ENCODE results near the gene PPP6R3. TPM values are rescaled to one million over a fixed set of nuclear protein-coding genes. Genes with fewer than 3 reads are reported as not detected.

The PPP6R3 gene
- total RNA-seq, 2 experiments from 2014 or later: 95.4 to 103 TPM

- CTCF ChIA-PET: no interaction called here
- peaks cover 12% of the 10 kb centered on the region for H3K27me3 Mint-ChIP-seq
- H3K36me3 Mint-ChIP-seq (ENCODE audit: low read depth): peaks cover 3% of the 10 kb centered on the region
- H3K4me3 Mint-ChIP-seq: no peak overlapping the region
- no peaks in the 10 kb centered on the region for H3K4me1 Mint-ChIP-seq (ENCODE audit: low read depth)
- H3K27ac Mint-ChIP-seq: no peak overlapping the region
- DNase-seq (no peak), ATAC-seq (no peak)
- intact Hi-C loops (cut with micrococcal nuclease): no loop called here
- TF ChIP-seq CTCF (IDR thresholded peaks at IDR 0.05): no peak
- H3K9me3 Mint-ChIP-seq: peaks cover 11% of the 10 kb centered on the region
- POLR2A ChIA-PET: no interaction called here
Measured at GRCh38 chr11:68651985-68652682, 191.6 kb downstream of the PPP6R3 start.

- peaks cover 6% of the 10 kb centered on the region for H3K27me3 Mint-ChIP-seq
- no peak for TF ChIP-seq CTCF (IDR thresholded peaks at IDR 0.05)
- ChIA-PET CTCF (no interaction called here), POLR2A (no interaction called here)
- no peak overlapping the region for H3K27ac Mint-ChIP-seq
- ATAC-seq (no peak), DNase-seq (no peak)
- no peaks in the 10 kb centered on the region for H3K36me3 Mint-ChIP-seq (ENCODE audit: low read depth)
- no peak overlapping the region for H3K4me3 Mint-ChIP-seq
- intact Hi-C loops (cut with micrococcal nuclease): no loop called here
- H3K9me3 Mint-ChIP-seq: peaks cover 6% of the 10 kb centered on the region
- H3K4me1 Mint-ChIP-seq (ENCODE audit: low read depth): no peaks in the 10 kb centered on the region
Measured at GRCh38 chr11:68652683-68653156, 192.2 kb downstream of the PPP6R3 start.

GRCh38 chr11:68653486-68654430, 193.2 kb downstream of the PPP6R3 start:
- Mint-ChIP-seq H3K27me3 (peaks cover 6% of the 10 kb centered on the region), H3K36me3 (ENCODE audit: low read depth) (no peaks in the 10 kb centered on the region), H3K4me1 (ENCODE audit: low read depth) (no peaks in the 10 kb centered on the region), H3K9me3 (peaks cover 6% of the 10 kb centered on the region), H3K27ac (no peak overlapping the region), H3K4me3 (no peak overlapping the region)
- intact Hi-C loops (cut with micrococcal nuclease): no loop called here
- ATAC-seq: no peak
- TF ChIP-seq CTCF (IDR thresholded peaks at IDR 0.05): no peak
- CTCF ChIA-PET: no interaction called here
- POLR2A ChIA-PET: no interaction called here
- DNase-seq: no peak

GRCh38 chr11:68654978-68655377, 194.4 kb downstream of the PPP6R3 start:
- DNase-seq (no peak), ATAC-seq (no peak)
- no peak overlapping the region for H3K27ac Mint-ChIP-seq
- POLR2A ChIA-PET: no interaction called here
- intact Hi-C loops (cut with micrococcal nuclease): no loop called here
- TF ChIP-seq CTCF (IDR thresholded peaks at IDR 0.05): no peak
- peaks cover 6% of the 10 kb centered on the region for H3K27me3 Mint-ChIP-seq
- no peaks in the 10 kb centered on the region for H3K36me3 Mint-ChIP-seq (ENCODE audit: low read depth)
- peaks cover 6% of the 10 kb centered on the region for H3K9me3 Mint-ChIP-seq
- CTCF ChIA-PET: no interaction called here
- H3K4me3 Mint-ChIP-seq: no peak overlapping the region
- no peaks in the 10 kb centered on the region for H3K4me1 Mint-ChIP-seq (ENCODE audit: low read depth)

- Mint-ChIP-seq H3K4me1 (ENCODE audit: low read depth) (no peaks in the 10 kb centered on the region), H3K27ac (no peak overlapping the region), H3K36me3 (ENCODE audit: low read depth) (no peaks in the 10 kb centered on the region), H3K4me3 (no peak overlapping the region), H3K9me3 (peaks cover 6% of the 10 kb centered on the region), H3K27me3 (peaks cover 4% of the 10 kb centered on the region)
- intact Hi-C loops (cut with micrococcal nuclease): no loop called here
- no peak for DNase-seq
- ChIA-PET POLR2A (no interaction called here), CTCF (no interaction called here)
- ATAC-seq: no peak
- TF ChIP-seq CTCF (IDR thresholded peaks at IDR 0.05): no peak
Measured at GRCh38 chr11:68655406-68655805, 194.9 kb downstream of the PPP6R3 start.

Data from activated CD8-positive, alpha-beta T cell treated with anti-CD3 and anti-CD28 coated beads for 36 hours (primary cell).